ENCODE data around the gene SSX2IP. TPM values are rescaled to one million over a fixed set of nuclear protein-coding genes. Genes with fewer than 3 reads are reported as not detected.
A peak's percentile ranks its signal among the peaks of the same experiment; 100 is the strongest.

Gene SSX2IP
- total RNA-seq, 1 experiment from 2014 or later: 13.1 TPM

GRCh38 chr1:84711869-84712268 lies 21.6 kb upstream of the SSX2IP start:
- in situ Hi-C loops (cut with HindIII; ENCODE audit: low sequenced_read_pairs): no loop called here
- DNase-seq (ENCODE audit: low spot score): no peak

GRCh38 chr1:84711121-84711520 lies 20.9 kb upstream of the SSX2IP start:
- in situ Hi-C loops (cut with HindIII; ENCODE audit: low sequenced_read_pairs): no loop called here
- no peak for DNase-seq (ENCODE audit: low spot score)

DNA sequence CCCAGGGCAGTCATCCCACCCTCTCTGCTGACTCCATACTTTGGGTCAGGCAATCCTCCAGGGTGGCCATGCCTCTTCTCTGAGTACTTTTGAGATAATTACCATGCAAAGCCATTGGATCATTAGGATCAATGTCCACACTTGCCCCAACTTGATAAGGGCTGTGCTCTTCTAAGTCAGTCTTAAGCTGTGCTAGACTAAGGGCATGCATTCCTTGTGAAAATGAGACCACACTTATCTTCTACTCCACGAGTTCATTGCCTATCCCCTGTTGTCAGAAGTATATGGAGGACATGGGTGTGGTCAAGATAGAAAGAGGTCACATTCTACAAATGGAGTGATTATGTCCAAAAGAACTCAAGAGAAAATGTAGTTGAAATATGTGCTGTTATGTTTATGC lies 18.9 kb upstream of the SSX2IP start:
- in situ Hi-C loops (cut with HindIII; ENCODE audit: low sequenced_read_pairs): no loop called here
- no peak for DNase-seq (ENCODE audit: low spot score)

- no peak for DNase-seq (ENCODE audit: low spot score)
- in situ Hi-C loops (cut with HindIII; ENCODE audit: low sequenced_read_pairs): no loop called here
Observed at GRCh38 chr1:84708031-84708430, 17.8 kb upstream of the SSX2IP start.

GRCh38 chr1:84705513-84705912 lies 15.3 kb upstream of the SSX2IP start:
- no peak for DNase-seq (ENCODE audit: low spot score)
- in situ Hi-C loops (cut with HindIII; ENCODE audit: low sequenced_read_pairs): no loop called here

DNA sequence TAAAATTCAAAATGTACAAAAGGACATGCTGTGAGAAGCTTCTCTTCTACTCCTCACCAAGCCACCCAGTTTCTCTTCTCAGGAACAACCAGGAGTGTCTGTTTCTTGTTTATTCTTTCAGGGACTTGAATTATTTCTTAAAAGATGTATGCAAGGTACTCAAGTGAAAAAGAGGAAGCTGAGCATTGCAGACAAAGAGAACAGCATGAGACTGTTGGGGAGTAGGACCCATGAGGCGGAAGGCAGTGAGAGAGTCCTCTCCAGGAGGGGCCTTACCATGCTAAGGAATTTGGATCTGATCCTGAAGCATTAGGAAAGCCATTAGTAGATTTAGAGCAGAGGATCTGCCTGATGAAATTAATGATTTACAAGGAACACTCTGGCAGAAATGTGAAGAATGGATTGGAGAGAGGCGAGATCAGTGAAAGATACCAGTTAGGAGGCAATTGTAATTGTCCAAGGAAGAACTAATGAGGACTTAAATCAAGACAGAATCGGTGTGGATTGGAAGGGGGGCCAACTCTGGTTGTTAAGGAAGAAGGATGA lies 14.7 kb upstream of the SSX2IP start:
- in situ Hi-C loops (cut with HindIII; ENCODE audit: low sequenced_read_pairs): no loop called here

DNA sequence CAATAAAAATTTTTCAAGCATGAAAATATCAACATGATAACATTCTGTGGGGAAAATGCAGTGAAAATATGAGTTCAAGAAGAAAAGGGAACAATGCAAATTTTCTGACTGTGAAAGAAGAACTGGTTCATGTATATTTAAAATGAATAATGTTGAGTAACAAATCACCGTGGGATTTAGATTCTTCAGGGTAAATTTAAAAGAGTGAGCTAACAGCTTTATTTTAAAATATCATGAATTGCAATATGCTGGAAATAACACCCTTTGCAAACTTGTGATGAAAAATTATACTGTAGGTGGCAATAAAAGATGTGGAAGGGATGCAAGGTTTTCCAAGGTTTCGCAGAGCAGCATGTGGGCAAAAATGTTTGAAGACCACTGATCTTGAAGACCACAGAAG lies 13.2 kb upstream of the SSX2IP start:
- in situ Hi-C loops (cut with HindIII; ENCODE audit: low sequenced_read_pairs): no loop called here
- DNase-seq (ENCODE audit: low spot score): no peak

More for the DNA sequence above, 14.7 kb upstream of the SSX2IP start:
- no peak for DNase-seq (ENCODE audit: low spot score)

DNA sequence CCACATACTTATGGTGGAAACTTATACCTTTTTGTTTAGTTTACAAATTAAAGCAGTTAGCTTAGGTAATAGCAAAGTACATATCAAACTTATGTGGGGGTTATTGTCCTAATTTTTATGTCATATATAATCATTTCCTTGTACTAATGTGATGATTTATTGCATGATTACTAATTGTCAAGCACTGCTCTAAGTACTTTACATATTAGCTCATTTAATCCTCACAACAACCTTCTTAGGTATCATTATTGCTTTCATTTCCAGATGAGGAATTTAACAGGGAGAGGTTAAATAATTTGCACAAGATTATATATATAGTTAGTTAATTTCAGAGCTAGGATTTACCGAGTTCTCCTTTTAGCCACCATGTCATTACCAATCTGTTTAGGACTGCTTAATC lies 11.9 kb upstream of the SSX2IP start:
- in situ Hi-C loops (cut with HindIII; ENCODE audit: low sequenced_read_pairs): no loop called here
- no peak for DNase-seq (ENCODE audit: low spot score)

DNA sequence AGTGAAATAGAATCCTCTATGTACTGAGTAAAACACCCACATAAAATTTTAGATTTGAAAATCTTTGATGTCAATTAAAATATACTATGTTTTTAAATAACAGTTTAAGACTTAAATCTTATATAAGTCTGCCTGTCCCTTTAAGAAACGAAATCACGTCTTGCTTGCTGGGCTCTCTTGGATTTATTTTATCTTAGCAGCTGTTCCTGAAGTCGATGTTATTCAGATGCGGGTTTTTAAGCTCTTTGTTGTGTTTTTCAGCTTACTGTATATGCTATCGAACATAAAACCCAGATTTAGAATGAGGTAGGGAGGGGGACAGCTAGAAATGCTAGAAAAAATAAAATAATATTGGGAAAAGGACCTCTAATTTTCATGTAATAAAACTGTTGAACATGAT lies 11.1 kb upstream of the SSX2IP start:
- DNase-seq (ENCODE audit: low spot score): no peak
- in situ Hi-C loops (cut with HindIII; ENCODE audit: low sequenced_read_pairs): no loop called here

- in situ Hi-C loops (cut with HindIII; ENCODE audit: low sequenced_read_pairs): no loop called here
- DNase-seq (ENCODE audit: low spot score): no peak
Observed at GRCh38 chr1:84700070-84700469, 9.8 kb upstream of the SSX2IP start.

- DNase-seq (ENCODE audit: low spot score): no peak
- in situ Hi-C loops (cut with HindIII; ENCODE audit: low sequenced_read_pairs): no loop called here
Observed at GRCh38 chr1:84698151-84699110, 8.2 kb upstream of the SSX2IP start.

- no peak for DNase-seq (ENCODE audit: low spot score)
- in situ Hi-C loops (cut with HindIII; ENCODE audit: low sequenced_read_pairs): no loop called here
Observed at GRCh38 chr1:84693785-84694184, 3.5 kb upstream of the SSX2IP start.

DNA sequence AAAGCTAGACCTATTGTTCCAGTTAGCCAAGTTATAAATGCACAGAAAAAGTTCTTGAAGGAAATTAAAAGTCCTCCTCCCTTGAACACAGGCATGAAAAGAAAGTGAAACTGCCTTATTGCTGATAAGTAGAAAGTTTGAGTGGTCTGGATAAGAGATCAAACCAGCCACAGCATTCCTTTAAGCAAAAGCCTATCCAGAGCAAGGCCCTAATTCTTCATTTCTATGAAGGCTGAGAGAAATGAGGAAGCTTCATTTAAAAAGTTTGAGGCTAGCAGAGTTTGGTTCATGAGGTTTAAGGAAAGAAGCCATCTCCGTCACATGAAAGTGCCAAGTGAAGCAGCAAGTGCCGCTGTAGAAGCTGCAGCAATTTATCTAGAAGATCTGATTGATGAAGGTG lies 2.7 kb upstream of the SSX2IP start:
- in situ Hi-C loops (cut with HindIII; ENCODE audit: low sequenced_read_pairs): no loop called here

DNA sequence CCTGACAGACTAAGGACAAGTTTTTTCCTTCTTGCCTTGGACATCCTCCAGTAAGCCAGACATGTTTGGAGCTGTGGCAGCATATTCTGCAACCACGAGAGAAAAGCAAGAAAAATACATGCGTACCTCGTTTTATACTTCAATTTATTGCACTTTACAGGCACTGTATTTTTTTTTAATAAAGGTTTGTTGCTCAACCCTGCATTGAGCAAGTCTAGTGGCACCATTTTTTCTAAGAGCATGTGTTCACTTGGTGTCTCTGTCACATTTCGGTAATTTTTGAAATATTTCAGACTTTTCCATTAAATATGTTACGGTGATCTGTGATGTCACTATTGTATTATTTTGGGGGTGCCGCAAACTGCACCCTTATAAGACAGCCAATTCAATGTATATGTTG lies 2.1 kb upstream of the SSX2IP start:
- no peak for DNase-seq (ENCODE audit: low spot score)
- in situ Hi-C loops (cut with HindIII; ENCODE audit: low sequenced_read_pairs): no loop called here

More for the DNA sequence above, 2.7 kb upstream of the SSX2IP start:
- DNase-seq (ENCODE audit: low spot score): no peak

DNA sequence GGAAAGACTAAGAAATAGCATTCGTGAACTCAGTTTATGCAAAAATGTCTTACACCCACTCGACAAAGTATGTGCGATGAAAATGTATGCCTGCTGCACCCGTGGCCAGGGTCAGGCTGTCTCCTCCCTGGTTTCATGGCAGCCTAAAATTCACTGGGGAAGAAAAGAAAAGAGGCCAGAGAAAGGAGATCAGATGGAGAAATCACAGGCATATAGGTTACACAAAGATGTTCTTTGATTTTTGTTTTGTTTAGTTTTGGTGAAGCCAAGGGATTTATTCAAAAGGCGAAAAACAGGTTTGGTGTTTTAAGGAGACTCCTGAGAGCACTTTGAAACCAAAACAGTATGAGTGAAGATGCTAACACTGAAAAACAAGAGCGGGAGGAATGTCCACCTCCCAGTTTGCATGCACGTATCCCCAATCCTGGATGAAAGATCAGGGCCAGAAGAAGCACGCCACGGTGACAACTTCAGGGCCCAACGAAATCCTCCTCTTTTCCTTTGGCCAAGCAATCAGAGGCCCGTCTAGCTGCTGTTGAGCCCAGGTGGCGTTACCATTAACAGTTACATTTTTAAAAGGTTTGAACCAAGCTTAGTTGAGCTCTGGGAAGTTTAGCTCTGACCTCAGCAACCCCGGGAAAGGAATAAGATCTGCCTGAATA lies 992 bp upstream of the SSX2IP start:
- in situ Hi-C loops (cut with HindIII; ENCODE audit: low sequenced_read_pairs): no loop called here
- DNase-seq (ENCODE audit: low spot score): no peak

DNA sequence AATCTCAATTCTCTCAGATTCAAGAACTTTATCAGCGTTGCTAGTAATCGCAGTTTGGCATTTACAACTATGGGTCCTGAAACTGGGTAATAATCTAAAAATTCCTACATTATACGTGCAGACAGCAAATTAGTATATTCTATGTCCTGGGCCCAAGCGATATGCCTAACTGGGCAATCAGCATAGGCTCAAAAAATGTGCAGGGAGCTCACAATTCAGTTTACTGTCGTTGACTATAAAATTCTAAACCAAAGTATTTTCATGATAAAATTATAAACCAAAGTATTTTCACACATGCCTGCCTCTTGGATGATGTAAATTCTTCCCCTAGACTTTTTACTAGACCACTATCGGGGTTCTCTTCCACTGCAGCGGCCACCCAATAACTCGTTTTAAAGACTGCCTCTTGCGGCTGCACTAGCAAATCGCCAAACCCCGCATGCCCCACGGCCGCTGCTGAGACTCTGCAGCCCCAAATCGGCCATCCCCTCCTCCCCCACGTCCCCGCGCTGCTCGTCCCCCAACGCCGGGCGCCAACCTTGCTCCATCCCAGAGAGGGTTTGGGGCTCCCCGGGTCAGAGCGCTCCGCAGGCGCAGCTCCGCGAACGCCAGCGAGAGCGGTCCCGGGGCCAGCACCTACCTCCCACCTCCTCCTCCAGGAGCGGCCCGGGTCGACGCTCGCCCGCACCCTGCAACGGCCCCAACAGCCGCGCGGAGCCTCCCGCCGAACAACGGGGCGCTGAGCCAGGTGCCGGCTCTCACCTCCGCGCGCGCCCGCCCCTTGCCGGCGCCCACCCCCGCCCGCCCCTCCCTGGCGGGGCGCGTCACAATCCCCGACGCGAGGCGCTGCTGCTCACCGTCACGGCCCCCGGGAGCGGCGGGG lies 506 bp downstream of the SSX2IP start:
- in situ Hi-C loops (cut with HindIII; ENCODE audit: low sequenced_read_pairs): no loop called here

DNA sequence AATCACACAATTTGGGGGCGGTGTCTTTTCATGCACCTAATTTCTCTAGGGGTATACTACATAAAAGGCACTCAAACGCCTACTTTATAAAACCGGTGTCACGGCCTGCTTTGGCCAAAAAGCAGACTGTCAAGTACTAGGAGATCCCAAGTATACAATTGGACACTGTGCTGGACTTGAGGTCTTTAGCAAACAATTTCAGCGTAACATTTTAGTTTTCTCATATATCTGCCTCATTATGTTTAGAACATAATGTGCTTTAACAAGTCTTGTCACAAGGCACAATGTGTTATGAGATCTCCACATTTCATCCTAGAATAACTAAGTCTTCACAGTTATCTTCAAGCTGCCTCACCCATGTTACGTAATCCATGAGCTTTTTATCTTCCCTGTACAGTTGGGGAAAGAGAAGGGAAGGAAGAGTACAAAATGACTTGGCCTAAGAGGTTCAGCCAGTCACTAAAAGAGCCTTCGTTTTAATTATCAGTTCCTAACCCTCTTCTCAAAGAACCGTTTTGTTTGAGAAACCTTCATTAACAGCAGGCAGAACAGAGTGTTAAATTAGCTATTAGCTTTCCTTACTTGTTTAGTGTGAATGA lies 1.7 kb downstream of the SSX2IP start:
- in situ Hi-C loops (cut with HindIII; ENCODE audit: low sequenced_read_pairs): no loop called here

More for the DNA sequence above, 506 bp downstream of the SSX2IP start:
- DNase-seq (ENCODE audit: low spot score): peak; percentile 83

DNA sequence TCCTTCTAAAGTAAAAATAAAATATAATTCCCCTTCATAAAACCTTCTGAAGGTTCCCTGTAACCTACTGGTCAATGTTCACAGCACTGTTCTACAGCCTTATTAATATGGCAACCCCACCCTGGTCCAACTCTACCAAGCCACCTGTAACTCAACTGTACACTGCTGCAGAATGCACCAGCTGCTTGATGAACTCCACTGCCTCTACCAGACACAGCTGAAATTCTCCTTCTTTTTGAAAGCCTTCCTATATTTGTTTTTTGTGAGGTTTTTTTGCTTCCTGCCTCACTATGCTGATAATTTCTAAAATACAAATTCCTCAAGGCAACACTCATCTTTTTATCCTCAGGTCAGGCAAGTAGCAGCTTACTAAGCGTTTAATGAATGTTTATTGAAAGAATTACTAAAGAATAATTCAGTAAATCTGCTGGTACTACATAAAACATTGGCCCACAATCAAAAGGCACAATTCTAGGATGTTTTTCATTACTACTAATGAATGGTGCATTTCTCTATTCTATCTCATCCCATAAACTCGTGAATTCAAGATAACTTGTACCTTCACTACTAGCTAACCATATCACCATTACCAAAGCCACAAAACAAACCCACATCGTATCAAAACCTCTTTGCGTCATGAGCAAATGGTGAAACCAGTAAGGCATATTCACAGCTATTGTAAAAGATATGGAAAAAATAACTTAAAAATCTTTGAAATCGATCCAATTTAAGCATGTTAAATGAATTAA lies 2.4 kb downstream of the SSX2IP start:
- in situ Hi-C loops (cut with HindIII; ENCODE audit: low sequenced_read_pairs): no loop called here
- no peak for DNase-seq (ENCODE audit: low spot score)

More for the DNA sequence above, 1.7 kb downstream of the SSX2IP start:
- peak; percentile 72 for DNase-seq (ENCODE audit: low spot score)
